HepG2 (cell line): Measurements from ENCODE around the gene CCER1. TPM values are rescaled to one million over a fixed set of nuclear protein-coding genes. Genes with fewer than 3 reads are reported as not detected.

ENCODE experiments used
- ATAC-seq: fragments of 200-7000 bp; cut with Tn5 transposase; 3 replicates; pipeline ENCODE4 v1.9.1; 2020; ENCODE audit warnings: mild to moderate bottlenecking, moderate library complexity
- BruUV-seq: library from RNA; stranded (reverse); fragments of 400-500 nt; replicated peaks from 2 replicates; lab custom pipeline; 2021; lab: Mats Ljungman, UMichigan
- CTCF ChIA-PET: fragments of 300-600 bp; formaldehyde crosslinking; extraction: SDS; loops from one replicate; lab custom pipeline; 2021; ENCODE audit warnings: low total read pairs, inconsistent platforms, low intra/inter-chr PET ratio; lab: Yijun Ruan, JAX
- POLR2A ChIA-PET: fragments of 350-600 bp; sonication (Branson Sonifier 250); formaldehyde crosslinking; loops from one replicate; lab custom pipeline; 2020; ENCODE audit warnings: antibody characterized with exemption, inconsistent platforms; lab: Yijun Ruan, JAX
- DNase-seq: peaks from one replicate; pipeline ENCODE4 v3.0.0-alpha.2; 2015; ENCODE audit warnings: low spot score
- FAIRE-seq: peaks from 3 replicates; lab custom pipeline; 2011; peaks lifted over from hg19 to GRCh38; lab: Jason Lieb, UNC
- H2AFZ ChIP-seq: one replicate; pipeline ENCODE4 v1.6.1; 2011; ENCODE audit warnings: low read length, inconsistent platforms
- H3K27ac ChIP-seq: fragments of 300-600 bp; 3 replicates; pipeline ENCODE4 v1.8.0; 2011; ENCODE audit warnings: mixed run types, mild to moderate bottlenecking, mixed read lengths, low read length, inconsistent platforms; ENCODE audit not compliant: insufficient read depth; ENCODE audit errors: extremely low read length
- H3K27me3 ChIP-seq, 2 experiments: fragments of 200-600 bp in 1 of 2; 2 replicates in 1 of 2; 3 replicates in 1 of 2; pipeline versions ENCODE4 v1.6.0 to v1.8.0; 2011; ENCODE audit warnings: low read length in 2 of 2, mild to moderate bottlenecking in 2 of 2, moderate library complexity in 2 of 2, inconsistent platforms in 1 of 2; ENCODE audit not compliant: insufficient read depth in 2 of 2, control insufficient read depth in 1 of 2
- H3K36me3 ChIP-seq, 2 experiments: fragments of 200-600 bp in 1 of 2; replicated peaks in 1 of 2; 2 replicates in 1 of 2; 3 replicates in 1 of 2; pipeline versions ENCODE4 v1.5.1 to v1.8.0; 2011; ENCODE audit warnings: low read length in 2 of 2, inconsistent platforms in 1 of 2; ENCODE audit not compliant: insufficient read depth in 2 of 2, control insufficient read depth in 1 of 2
- H3K4me1 ChIP-seq: 2 replicates; pipeline ENCODE4 v1.5.1; 2012; ENCODE audit warnings: low read length, inconsistent platforms; ENCODE audit not compliant: insufficient read depth
- H3K4me2 ChIP-seq: 2 replicates; pipeline ENCODE4 v1.6.0; 2011; ENCODE audit warnings: low read depth, low read length, inconsistent platforms
- H3K4me3 ChIP-seq, 3 experiments: fragments of 200-600 bp in 1 of 3; sonication (generic), shearing (Covaris generic) in 1 of 3; replicated peaks in 1 of 3; 2 replicates each; pipeline ENCODE4 v1.5.1; 2011 to 2016; ENCODE audit warnings: low read length in 3 of 3, inconsistent platforms in 2 of 3, low read depth in 2 of 3, mild to moderate bottlenecking in 2 of 3, control low read depth in 1 of 3, mixed read lengths in 1 of 3; ENCODE audit not compliant: insufficient read depth in 1 of 3
- H3K79me2 ChIP-seq: one replicate; pipeline ENCODE4 v1.6.1; 2011; ENCODE audit warnings: low read length, inconsistent platforms; ENCODE audit not compliant: insufficient read depth
- H3K9ac ChIP-seq: 2 replicates; pipeline ENCODE4 v1.6.0; 2011; ENCODE audit warnings: mild to moderate bottlenecking, low read depth, low read length, inconsistent platforms; ENCODE audit not compliant: insufficient read depth
- H3K9me3 ChIP-seq: 2 replicates; pipeline ENCODE4 v1.5.1; 2012; ENCODE audit warnings: mild to moderate bottlenecking, low read length
- H4K20me1 ChIP-seq: 2 replicates; pipeline ENCODE4 v1.6.0; 2011; ENCODE audit warnings: inconsistent platforms, mild to moderate bottlenecking, low read length, moderate library complexity; ENCODE audit not compliant: insufficient read depth
- CERS6 ChIP-seq: sonication (generic); formaldehyde crosslinking; IDR thresholded peaks from 2 replicates; pipeline ENCODE4 v1.5.0; 2020; ENCODE audit warnings: missing genetic modification reagents
- FOSL1 ChIP-seq: sonication (generic); formaldehyde crosslinking; IDR thresholded peaks from 2 replicates; pipeline ENCODE4 v1.9.0; 2021; ENCODE audit warnings: missing genetic modification reagents, borderline replicate concordance
- HOMEZ ChIP-seq: IDR thresholded peaks from 2 replicates; pipeline ENCODE4 v1.6.1; 2016; ENCODE audit warnings: low read depth
- MIXL1 ChIP-seq: IDR thresholded peaks from 2 replicates; pipeline ENCODE4 v1.6.1; 2016
- MYC ChIP-seq: sonication (generic); formaldehyde crosslinking; IDR thresholded peaks from 2 replicates; pipeline ENCODE4 v1.9.0; 2021; ENCODE audit warnings: missing genetic modification reagents, borderline replicate concordance
- PAXIP1 ChIP-seq: sonication (generic); formaldehyde crosslinking; conservative IDR thresholded peaks from 2 replicates; pipeline ENCODE4 v1.4.0; 2020; ENCODE audit warnings: mild to moderate bottlenecking, missing genetic modification reagents, moderate library complexity
- REST ChIP-seq, 2 experiments: IDR thresholded peaks; 2 replicates each; pipeline ENCODE4 v1.6.1; 2011 to 2012; ENCODE audit warnings: low read length in 2 of 2, borderline replicate concordance in 1 of 2, low read depth in 1 of 2, mild to moderate bottlenecking in 1 of 2, moderate library complexity in 1 of 2
- TBX3 ChIP-seq: fragments of 450-650 bp; IDR thresholded peaks from 2 replicates; pipeline ENCODE4 v1.6.1; 2017; ENCODE audit warnings: antibody characterized with exemption, mild to moderate bottlenecking, inconsistent platforms, borderline replicate concordance
- ZBTB34 ChIP-seq: sonication (generic); formaldehyde crosslinking; IDR thresholded peaks from 2 replicates; pipeline ENCODE4 v1.8.0; 2022; ENCODE audit warnings: mild to moderate bottlenecking, missing genetic modification reagents
- ZNF235 ChIP-seq: sonication (generic); formaldehyde crosslinking; IDR thresholded peaks from 2 replicates; pipeline ENCODE4 v1.8.1; 2023; ENCODE audit warnings: mild to moderate bottlenecking, missing genetic modification reagents, borderline replicate concordance
- ZNF549 ChIP-seq: sonication (generic); formaldehyde crosslinking; IDR thresholded peaks from 2 replicates; pipeline ENCODE4 v1.5.0; 2020; ENCODE audit warnings: missing genetic modification reagents
- ZNF691 ChIP-seq: sonication (generic); formaldehyde crosslinking; IDR thresholded peaks from 2 replicates; pipeline ENCODE4 v1.4.0; 2020; ENCODE audit warnings: missing genetic modification reagents, low read depth, mild to moderate bottlenecking, borderline replicate concordance
- WGBS: methylation state at CpG from one replicate; pipeline ENCODE4 v1.1.6; 2017; ENCODE audit warnings: low lambda C conversion rate; 5-methylcytosine and 5-hydroxymethylcytosine counted together
- in situ Hi-C: cut with HindIII; loops from 2 replicates; pipeline ENCODE4 v1.10.0; 2017; ENCODE audit warnings: low pct_unique_long_range_greater_than_20kb; ENCODE audit not compliant: extremely low pct_ligation_motif_present
- intact Hi-C: fragments of 100-400 bp; cut with micrococcal nuclease; formaldehyde crosslinking; loops from one replicate; pipeline ENCODE4 v1.10.0; 2022; ENCODE audit not compliant: unreplicated experiment
- polyA plus RNA-seq, 8 experiments: library from polyadenylated mRNA; depleted of rRNA in 3 of 8; stranded (reverse) in 7 of 8; unstranded in 1 of 8; fragments of >200 nt; fragmentation: Illumina TruSeq in 4 of 8; extraction: Trizol in 4 of 8; gene quantifications; 2 replicates each; pipeline versions ENCODE4 v1.2.1 to v1.2.3, GENCODE V29; 2011 to 2016; ENCODE audit warnings: low read depth in 4 of 8, missing spikeins in 1 of 8, mixed read lengths in 1 of 8; ENCODE audit not compliant: insufficient read depth in 1 of 8
- total RNA-seq, 5 experiments: library from RNA; depleted of rRNA; stranded (reverse); fragments of >200 nt; fragmentation: Illumina TruSeq; extraction: Trizol; gene quantifications; 2 replicates each; pipeline ENCODE4 v1.2.3, GENCODE V29; 2016; ENCODE audit warnings: low read depth in 1 of 5

The CCER1 gene
- total and polyA plus RNA-seq, 2 of the 13 experiments (the other 11 are each of a cell fraction or from before 2014, with no cell fraction given) = not detected

- no peak for ATAC-seq
- Histone ChIP-seq H3K9me3 (no peaks in the 10 kb centered on the region), H3K4me1 (no peaks in the 10 kb centered on the region), H3K27ac (no peak overlapping the region), H3K4me2 (no peak overlapping the region), H3K27me3 (no peaks in the 10 kb centered on the region), H3K79me2 (no peaks in the 10 kb centered on the region), H3K4me3 (no peak overlapping the region), H3K36me3 (no peaks in the 10 kb centered on the region), H4K20me1 (no peaks in the 10 kb centered on the region), H3K9ac (no peak overlapping the region), H2AFZ (no peak overlapping the region)
- WGBS = 23% methylated on average over 1 of the region's 1 CpG
- in situ Hi-C loops = loop anchor here (10.0 kb wide), 1 partner anchor 123 kb away; no protein-coding TSS in a partner anchor
- ChIA-PET POLR2A (no interaction called here), CTCF (no interaction called here)
- no peak for DNase-seq
- FAIRE-seq = no peak
- intact Hi-C loops = no loop called here
- no TSS peak for BruUV-seq
- TF ChIP-seq ZNF235 = no peak
- TF ChIP-seq ZNF549 = no peak
- TF ChIP-seq MIXL1 = no peak
- no peak for TF ChIP-seq CERS6 (CRISPR knock-in tag)
- no peak for TF ChIP-seq ZBTB34 (CRISPR knock-in tag)
- TF ChIP-seq TBX3 = no peak
- no peak for TF ChIP-seq HOMEZ (CRISPR knock-in tag)
- TF ChIP-seq MYC = no peak
- TF ChIP-seq FOSL1 (CRISPR knock-in tag) = no peak
- no peak for TF ChIP-seq REST (IDR thresholded peaks at IDR 0.05; ENCODE audit: borderline replicate concordance in 1 of 2, low read depth in 1 of 2, low read length in 2 of 2)
- no peak for TF ChIP-seq PAXIP1 (CRISPR knock-in tag)
- no peak for TF ChIP-seq ZNF691 (CRISPR knock-in tag)
These were observed 27.2 kb upstream of the CCER1 start for GRCh38 chr12:90982170-90982569.
